Breast epithelium (tissue), 4 donors: ENCODE results near the gene RAB27A. TPM values are rescaled to one million over a fixed set of nuclear protein-coding genes. Genes with fewer than 3 reads are reported as not detected.

Experiments
- DNase-seq, 2 donors: peaks; one replicate each; pipeline ENCODE4 v3.0.0-alpha.2; 2019; ENCODE audit warnings: low spot score in 2 of 2
- H3K27ac ChIP-seq, 2 donors: fragments of 200-600 bp; sonication (generic) in 1 of 2; one replicate each; pipeline ENCODE4 v1.5.1; 2016 to 2019; ENCODE audit warnings: mild to moderate bottlenecking in 1 of 2
- H3K27me3 ChIP-seq, 2 donors: fragments of 200-600 bp; sonication (generic) in 1 of 2; one replicate each; pipeline versions ENCODE4 v1.5.1 to v1.6.0; 2017 to 2019; ENCODE audit warnings: control low read depth in 1 of 2, mild to moderate bottlenecking in 1 of 2
- H3K36me3 ChIP-seq: fragments of 200-600 bp; one replicate; pipeline ENCODE4 v1.5.1; 2019
- H3K4me1 ChIP-seq, 2 donors: fragments of 200-600 bp; sonication (generic); one replicate each; pipeline ENCODE4 v1.5.1; 2016 to 2019; ENCODE audit warnings: control low read depth in 1 of 2
- H3K4me3 ChIP-seq, 3 donors: fragments of 200-600 bp; sonication (generic); 1 replicate in 2 of 3; 2 replicates in 1 of 3; pipeline ENCODE4 v1.5.1; 2016 to 2019; ENCODE audit warnings: mild to moderate bottlenecking in 3 of 3, moderate library complexity in 2 of 3
- H3K9me3 ChIP-seq, 2 donors: fragments of 200-600 bp; sonication (generic) in 1 of 2; one replicate each; pipeline ENCODE4 v1.5.1; 2016 to 2019; ENCODE audit warnings: control low read depth in 1 of 2
- POLR2A ChIP-seq: fragments of 450-650 bp; IDR thresholded peaks from one replicate; pipeline ENCODE4 v1.6.1; 2016; ENCODE audit warnings: antibody characterized with exemption, mild to moderate bottlenecking, moderate library complexity
- POLR2AphosphoS5 ChIP-seq, 3 donors: sonication (generic); formaldehyde crosslinking; IDR thresholded peaks; one replicate each; pipeline ENCODE4 v1.6.1; 2017; ENCODE audit warnings: antibody characterized with exemption in 3 of 3
- intact Hi-C: fragments of 100-400 bp; cut with DNase I; formaldehyde crosslinking; loops from one replicate; pipeline ENCODE4 v1.15.1; 2023; ENCODE audit warnings: low total_unique reads
- total RNA-seq, 3 donors: library from RNA; depleted of rRNA; stranded (reverse); fragments of >200 nt; gene quantifications; one replicate each; pipeline ENCODE4 v1.1.0, GENCODE V29; 2016
- TF ChIP-seq, protein P1 (sequence below), 3 donors: fragments of 450-650 bp; IDR thresholded peaks; one replicate each; pipeline ENCODE4 v1.5.1; 2016 to 2017; ENCODE audit warnings: antibody characterized with exemption in 3 of 3, mild to moderate bottlenecking in 3 of 3, moderate library complexity in 3 of 3

Gene RAB27A
- 10 to 100 TPM in 2 of 3 donors, 1 to 10 TPM in 1; 7.4 to 21.3 (median 18.3) TPM for total RNA-seq

DNA sequence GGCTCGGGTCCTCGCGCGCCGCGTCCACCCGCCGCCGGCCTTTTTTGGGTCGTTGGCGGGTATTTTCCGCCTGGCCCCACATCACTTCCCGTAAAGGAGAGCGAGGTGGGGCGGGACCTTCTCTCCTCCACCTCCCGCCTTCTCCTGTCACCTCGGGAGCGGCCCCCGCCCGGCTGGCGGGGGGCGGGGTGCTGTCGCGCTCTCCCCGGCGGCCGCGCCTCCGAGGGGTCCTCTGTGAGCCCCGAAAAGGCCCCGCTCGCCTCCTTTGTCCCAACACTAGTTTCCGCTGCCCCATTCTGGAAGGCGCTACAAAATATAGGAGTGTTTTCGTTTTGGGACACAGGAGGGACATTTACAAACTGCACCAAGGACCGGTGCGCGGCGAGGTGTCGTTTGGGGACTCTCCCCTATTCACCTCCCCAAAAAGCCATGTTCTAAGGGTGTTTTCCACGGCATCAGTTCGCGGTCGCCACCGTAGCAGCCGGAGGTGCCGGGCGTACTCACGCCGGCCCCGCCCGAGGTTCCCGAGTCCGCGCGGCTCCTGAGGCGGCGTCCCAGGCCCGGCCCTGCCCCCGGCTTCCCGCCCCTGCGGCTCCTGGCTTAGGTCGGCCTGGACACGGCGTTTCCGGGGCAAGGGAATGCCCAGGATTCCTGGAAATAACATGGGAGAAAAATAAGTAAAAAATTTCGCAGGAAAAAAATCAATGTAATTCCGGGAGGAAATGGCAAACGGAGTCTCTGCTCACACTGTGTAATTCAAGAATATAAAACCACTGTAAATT lies at the start of gene RAB27A:
Gene RAB27A (minus strand): TSS at position 68 of the 782 bp plus-strand sequence. CDS start 54,879 bp downstream, outside the sequence.
- peak; percentile 57 to 72 for DNase-seq

DNA sequence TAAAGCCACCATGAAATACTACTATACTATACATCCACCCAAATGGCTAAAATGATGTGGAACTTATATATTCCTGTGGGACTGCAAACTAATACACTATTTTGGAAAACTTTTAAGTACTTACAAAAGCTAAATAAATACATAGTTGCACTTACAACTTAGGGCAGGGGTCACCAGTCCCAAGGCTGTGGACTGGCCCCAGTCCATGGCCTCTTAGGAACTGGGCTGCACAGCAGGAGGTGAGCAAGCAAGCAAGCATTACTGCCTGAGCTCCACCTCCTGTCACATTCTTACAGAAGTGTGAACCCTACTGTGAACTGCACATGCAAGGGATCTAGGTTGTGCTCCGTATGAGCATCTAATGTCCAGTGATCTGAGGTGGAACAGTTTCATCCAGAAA lies 47.5 kb upstream of the RAB27A start:
- Histone ChIP-seq H3K9me3 (no peaks in the 10 kb centered on the region), H3K4me3 (no peak overlapping the region), H3K36me3 (peaks cover 4% of the 10 kb centered on the region), H3K4me1 (no peaks in the 10 kb centered on the region), H3K27me3 (no peaks in the 10 kb centered on the region), H3K27ac (no peak overlapping the region)
- no peak for TF ChIP-seq POLR2A
- TF ChIP-seq, protein P1, sequence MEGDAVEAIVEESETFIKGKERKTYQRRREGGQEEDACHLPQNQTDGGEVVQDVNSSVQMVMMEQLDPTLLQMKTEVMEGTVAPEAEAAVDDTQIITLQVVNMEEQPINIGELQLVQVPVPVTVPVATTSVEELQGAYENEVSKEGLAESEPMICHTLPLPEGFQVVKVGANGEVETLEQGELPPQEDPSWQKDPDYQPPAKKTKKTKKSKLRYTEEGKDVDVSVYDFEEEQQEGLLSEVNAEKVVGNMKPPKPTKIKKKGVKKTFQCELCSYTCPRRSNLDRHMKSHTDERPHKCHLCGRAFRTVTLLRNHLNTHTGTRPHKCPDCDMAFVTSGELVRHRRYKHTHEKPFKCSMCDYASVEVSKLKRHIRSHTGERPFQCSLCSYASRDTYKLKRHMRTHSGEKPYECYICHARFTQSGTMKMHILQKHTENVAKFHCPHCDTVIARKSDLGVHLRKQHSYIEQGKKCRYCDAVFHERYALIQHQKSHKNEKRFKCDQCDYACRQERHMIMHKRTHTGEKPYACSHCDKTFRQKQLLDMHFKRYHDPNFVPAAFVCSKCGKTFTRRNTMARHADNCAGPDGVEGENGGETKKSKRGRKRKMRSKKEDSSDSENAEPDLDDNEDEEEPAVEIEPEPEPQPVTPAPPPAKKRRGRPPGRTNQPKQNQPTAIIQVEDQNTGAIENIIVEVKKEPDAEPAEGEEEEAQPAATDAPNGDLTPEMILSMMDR (IDR thresholded peaks at IDR 0.05) = no peak
- TF ChIP-seq POLR2AphosphoS5 (IDR thresholded peaks at IDR 0.05) = no peak
- no peak for DNase-seq
- intact Hi-C loops = no loop called here

More for the DNA sequence above, at the start of gene RAB27A:
- intact Hi-C loops = loop anchor here (10.0 kb wide), 1 partner anchor 65 kb away; no protein-coding TSS in a partner anchor
- H3K36me3 ChIP-seq = no peaks in the 10 kb centered on the region
- H3K4me1 ChIP-seq = no peaks in the 10 kb centered on the region
- peak within 1 kb of the TSS; percentile 96 to 98 for H3K27ac ChIP-seq
- peak in 2 of 3 donors; percentile 26 to 35 for TF ChIP-seq POLR2AphosphoS5 (IDR thresholded peaks at IDR 0.05)
- TF ChIP-seq POLR2A = no peak
- peak within 1 kb of the TSS; percentile 88 to 94 (median 89) for H3K4me3 ChIP-seq
- H3K27me3 ChIP-seq = no peaks in the 10 kb centered on the region
- no peaks in the 10 kb centered on the region for H3K9me3 ChIP-seq

DNA sequence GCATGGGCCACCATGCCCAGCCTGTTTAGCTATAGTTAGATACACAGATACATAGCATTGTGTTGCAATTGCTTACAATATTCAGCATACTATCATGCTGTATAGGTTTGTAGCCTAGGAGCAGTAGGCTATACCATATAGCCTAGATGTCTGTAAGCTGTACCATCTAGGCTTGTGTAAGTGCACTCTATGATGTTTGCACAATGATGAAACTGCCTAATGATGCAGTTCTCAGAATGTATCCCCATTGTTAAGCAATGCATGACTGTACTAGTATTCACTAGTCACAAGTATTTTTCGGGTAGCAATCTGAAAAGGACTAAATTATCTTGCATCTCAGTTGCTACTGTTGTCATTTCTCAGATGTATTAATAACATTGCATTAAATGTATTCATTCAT lies 45.4 kb upstream of the RAB27A start:
- Histone ChIP-seq H3K27ac (no peak overlapping the region), H3K9me3 (no peaks in the 10 kb centered on the region), H3K4me3 (no peak overlapping the region), H3K27me3 (no peaks in the 10 kb centered on the region), H3K36me3 (peaks cover 4% of the 10 kb centered on the region), H3K4me1 (no peaks in the 10 kb centered on the region)
- TF ChIP-seq, protein P1 (IDR thresholded peaks at IDR 0.05) = no peak
- DNase-seq = no peak
- intact Hi-C loops = no loop called here

DNA sequence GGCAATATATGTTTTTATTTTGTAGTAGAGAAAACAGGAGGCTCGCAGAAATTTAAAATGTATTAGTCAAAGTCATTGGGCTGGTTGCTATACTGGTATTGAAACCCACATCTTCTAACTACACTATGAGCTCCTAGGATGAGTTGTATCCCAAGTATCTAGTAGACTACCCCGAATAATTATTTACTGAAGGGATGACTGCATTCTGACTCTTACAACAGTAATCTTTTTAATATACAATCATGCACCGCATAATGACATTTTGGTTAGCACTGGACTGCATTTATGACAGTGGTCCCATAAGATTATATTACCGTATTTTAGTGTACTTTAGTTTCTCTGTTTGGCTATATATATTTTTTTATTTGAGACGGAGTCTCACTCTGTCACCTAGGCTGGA lies 44.8 kb upstream of the RAB27A start:
- intact Hi-C loops = no loop called here
- Histone ChIP-seq H3K27me3 (no peaks in the 10 kb centered on the region), H3K9me3 (no peaks in the 10 kb centered on the region), H3K4me1 (no peaks in the 10 kb centered on the region), H3K36me3 (peaks cover 4% of the 10 kb centered on the region), H3K27ac (no peak overlapping the region), H3K4me3 (no peak overlapping the region)
- TF ChIP-seq POLR2A = no peak
- TF ChIP-seq, protein P1 (IDR thresholded peaks at IDR 0.05) = no peak
- no peak for TF ChIP-seq POLR2AphosphoS5 (IDR thresholded peaks at IDR 0.05)
- DNase-seq = no peak

DNA sequence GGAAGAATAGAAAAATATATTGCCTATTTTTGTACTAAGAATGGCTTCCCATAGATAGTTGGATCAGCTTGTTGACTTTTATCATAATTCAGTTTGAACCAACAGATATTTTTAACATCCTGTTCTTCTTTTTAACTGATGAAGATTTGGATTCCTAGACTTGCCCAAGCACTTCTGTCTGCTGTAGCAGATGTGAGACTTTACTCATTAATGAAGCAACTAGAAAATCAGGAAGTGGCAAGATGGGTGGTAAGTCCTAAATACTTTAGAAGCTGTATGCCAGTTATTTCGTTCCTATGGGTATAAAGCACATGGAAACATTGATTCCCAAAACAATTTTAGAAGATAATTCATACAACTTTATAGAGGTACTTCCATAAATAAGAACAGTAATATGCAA lies 37.8 kb upstream of the RAB27A start:
- Histone ChIP-seq H3K9me3 (no peaks in the 10 kb centered on the region), H3K4me3 (no peak overlapping the region), H3K36me3 (no peaks in the 10 kb centered on the region), H3K27ac (no peak overlapping the region), H3K4me1 (no peaks in the 10 kb centered on the region), H3K27me3 (no peaks in the 10 kb centered on the region)
- no peak for TF ChIP-seq POLR2A
- TF ChIP-seq POLR2AphosphoS5 (IDR thresholded peaks at IDR 0.05) = no peak
- TF ChIP-seq, protein P1 (IDR thresholded peaks at IDR 0.05) = no peak
- intact Hi-C loops = loop anchor here (10.0 kb wide), 1 partner anchor 1937 kb away; no protein-coding TSS in a partner anchor
- DNase-seq = no peak
